Thoracic aorta (tissue), 2 donors: ENCODE data around the gene PDE8B. TPM values are rescaled to one million over a fixed set of nuclear protein-coding genes. Genes with fewer than 3 reads are reported as not detected.

Experiments
- ATAC-seq: fragments of 150-250 bp; one replicate; pipeline ENCODE4 v1.8.0; 2017; ENCODE audit warnings: low read depth; ENCODE audit not compliant: insufficient number of reproducible peaks, low FRiP score
- DNase-seq: peaks from one replicate; pipeline ENCODE4 v3.0.0-alpha.2; 2020; ENCODE audit warnings: low spot score
- H3K27ac ChIP-seq, 2 donors: fragments of 200-600 bp; sonication (generic); 1 replicate in 1 of 2; 2 replicates in 1 of 2; pipeline ENCODE4 v1.5.1; 2016; ENCODE audit warnings: mild to moderate bottlenecking in 2 of 2, moderate library complexity in 2 of 2
- H3K27me3 ChIP-seq: fragments of 200-600 bp; sonication (generic); replicated peaks from 2 replicates; pipeline ENCODE4 v1.6.0; 2016; ENCODE audit warnings: mild to moderate bottlenecking; ENCODE audit not compliant: insufficient read depth
- H3K36me3 ChIP-seq: fragments of 200-600 bp; sonication (generic); one replicate; pipeline ENCODE4 v1.5.1; 2016
- H3K4me1 ChIP-seq, 2 donors: fragments of 200-600 bp; sonication (generic); 1 replicate in 1 of 2; 2 replicates in 1 of 2; pipeline versions ENCODE4 v1.5.1 to v1.6.0; 2016; ENCODE audit warnings: low read depth in 2 of 2, mild to moderate bottlenecking in 1 of 2; ENCODE audit not compliant: control insufficient read depth in 1 of 2
- H3K4me3 ChIP-seq: fragments of 200-600 bp; sonication (generic); 2 replicates; pipeline ENCODE4 v1.5.1; 2016; ENCODE audit warnings: mild to moderate bottlenecking
- H3K9me3 ChIP-seq: fragments of 200-600 bp; sonication (generic); 2 replicates; pipeline ENCODE4 v1.5.1; 2016
- total RNA-seq, 2 donors: library from RNA; depleted of rRNA; stranded (reverse); fragments of >200 nt; gene quantifications; one replicate each; pipeline versions ENCODE4 v1.1.0 to v1.2.3, GENCODE V29; 2016
- TF ChIP-seq, protein P1 (sequence below): fragments of 200-600 bp; sonication (generic); IDR thresholded peaks from one replicate; pipeline ENCODE4 v1.5.1; 2019; ENCODE audit warnings: antibody characterized with exemption

PDE8B gene
- total RNA-seq, 2 donors from 2014 or later: 22.7 to 59.8 TPM

- H3K27ac ChIP-seq: no peak overlapping the region
- H3K36me3 ChIP-seq: no peaks in the 10 kb centered on the region
- TF ChIP-seq, protein P1, sequence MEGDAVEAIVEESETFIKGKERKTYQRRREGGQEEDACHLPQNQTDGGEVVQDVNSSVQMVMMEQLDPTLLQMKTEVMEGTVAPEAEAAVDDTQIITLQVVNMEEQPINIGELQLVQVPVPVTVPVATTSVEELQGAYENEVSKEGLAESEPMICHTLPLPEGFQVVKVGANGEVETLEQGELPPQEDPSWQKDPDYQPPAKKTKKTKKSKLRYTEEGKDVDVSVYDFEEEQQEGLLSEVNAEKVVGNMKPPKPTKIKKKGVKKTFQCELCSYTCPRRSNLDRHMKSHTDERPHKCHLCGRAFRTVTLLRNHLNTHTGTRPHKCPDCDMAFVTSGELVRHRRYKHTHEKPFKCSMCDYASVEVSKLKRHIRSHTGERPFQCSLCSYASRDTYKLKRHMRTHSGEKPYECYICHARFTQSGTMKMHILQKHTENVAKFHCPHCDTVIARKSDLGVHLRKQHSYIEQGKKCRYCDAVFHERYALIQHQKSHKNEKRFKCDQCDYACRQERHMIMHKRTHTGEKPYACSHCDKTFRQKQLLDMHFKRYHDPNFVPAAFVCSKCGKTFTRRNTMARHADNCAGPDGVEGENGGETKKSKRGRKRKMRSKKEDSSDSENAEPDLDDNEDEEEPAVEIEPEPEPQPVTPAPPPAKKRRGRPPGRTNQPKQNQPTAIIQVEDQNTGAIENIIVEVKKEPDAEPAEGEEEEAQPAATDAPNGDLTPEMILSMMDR: no peak
- no peak for DNase-seq
- H3K9me3 ChIP-seq: no peaks in the 10 kb centered on the region
- peaks cover 20 to 57% of the 10 kb centered on the region in 2 donors for H3K4me1 ChIP-seq
- ATAC-seq: no peak
- H3K27me3 ChIP-seq: no peaks in the 10 kb centered on the region
- H3K4me3 ChIP-seq: no peak overlapping the region
Observed at GRCh38 chr5:77360381-77360780, 149.9 kb downstream of the PDE8B start.

DNA sequence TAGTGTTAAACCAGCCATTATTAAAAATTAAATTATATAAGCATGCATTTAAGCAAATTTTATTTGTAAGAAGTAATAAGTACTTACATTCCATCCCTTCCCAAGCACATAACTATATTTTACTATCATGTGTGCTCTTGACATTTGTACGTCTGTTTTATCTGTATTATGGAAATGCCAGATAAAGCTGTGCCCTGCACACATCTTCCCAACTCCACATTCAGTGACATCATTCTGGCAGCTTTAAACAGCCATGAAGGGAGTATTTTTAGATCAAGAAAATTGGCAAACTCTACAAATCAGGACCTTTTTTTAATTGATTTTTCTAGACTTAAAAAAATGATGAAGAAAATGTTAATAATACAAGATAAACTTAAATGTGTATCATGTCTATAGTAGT lies 150.5 kb downstream of the PDE8B start:
- H3K4me1 ChIP-seq: peaks cover 19 to 51% of the 10 kb centered on the region in 2 donors
- H3K9me3 ChIP-seq: no peaks in the 10 kb centered on the region
- ATAC-seq (no peak), DNase-seq (no peak)
- no peaks in the 10 kb centered on the region for H3K36me3 ChIP-seq
- no peak overlapping the region for H3K4me3 ChIP-seq
- H3K27ac ChIP-seq: no peak overlapping the region
- no peaks in the 10 kb centered on the region for H3K27me3 ChIP-seq
- TF ChIP-seq, protein P1: no peak

DNA sequence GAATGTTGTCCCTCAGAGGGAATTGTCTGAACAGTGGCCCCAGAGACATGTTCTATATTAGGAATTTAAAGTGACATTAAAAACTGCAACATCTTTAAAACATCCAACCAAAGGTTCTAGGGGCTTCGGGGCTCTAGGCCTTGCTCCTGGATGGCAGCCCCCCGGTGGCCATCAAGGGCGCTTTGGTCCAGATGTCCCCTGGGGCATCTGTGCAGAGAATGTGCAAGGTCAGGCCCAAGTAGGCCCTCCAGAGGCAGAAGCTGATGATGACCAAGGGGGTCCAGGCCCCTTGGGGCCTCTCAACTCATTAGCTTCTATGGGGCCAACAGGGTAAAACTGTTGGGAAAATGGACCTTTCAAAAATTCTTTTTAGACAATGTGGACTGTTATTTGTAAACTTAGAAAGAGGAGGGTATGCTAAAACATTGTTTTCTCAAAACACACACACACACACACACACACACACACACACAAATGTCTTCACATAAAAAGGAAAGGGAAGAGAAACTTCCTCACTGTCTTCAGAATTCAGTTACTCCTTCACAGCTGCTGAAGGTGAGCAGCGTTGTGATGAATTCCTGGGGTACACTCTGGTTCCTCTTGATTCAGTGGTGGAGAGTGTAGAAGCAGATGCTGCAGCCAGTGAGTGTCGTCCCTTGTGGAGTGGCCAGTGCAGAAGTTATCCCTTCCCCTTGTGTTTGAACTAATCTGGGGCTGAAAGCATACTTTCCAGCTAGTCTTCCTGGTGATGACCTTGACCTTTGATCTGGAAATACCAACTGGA lies 156.4 kb downstream of the PDE8B start:
- DNase-seq: no peak
- H3K4me1 ChIP-seq: peaks cover 16 to 40% of the 10 kb centered on the region in 2 donors
- no peaks in the 10 kb centered on the region for H3K36me3 ChIP-seq
- TF ChIP-seq, protein P1: no peak
- no peaks in the 10 kb centered on the region for H3K27me3 ChIP-seq
- H3K9me3 ChIP-seq: no peaks in the 10 kb centered on the region
- no peak overlapping the region for H3K4me3 ChIP-seq
- ATAC-seq: no peak
- H3K27ac ChIP-seq: peak overlapping the region; percentile 59 to 76

- DNase-seq: peak; percentile 66
- Histone ChIP-seq H3K9me3 (no peaks in the 10 kb centered on the region), H3K4me1 (peaks cover 16 to 40% of the 10 kb centered on the region in 2 donors), H3K27ac (peak overlapping the region; percentile 59 to 76), H3K27me3 (no peaks in the 10 kb centered on the region), H3K36me3 (no peaks in the 10 kb centered on the region), H3K4me3 (no peak overlapping the region)
- ATAC-seq: peak; percentile 58
- TF ChIP-seq, protein P1: no peak
Observed at GRCh38 chr5:77367741-77368140, 157.3 kb downstream of the PDE8B start.

GRCh38 chr5:77368367-77368766 lies 157.9 kb downstream of the PDE8B start:
- H3K4me3 ChIP-seq: no peak overlapping the region
- H3K27me3 ChIP-seq: no peaks in the 10 kb centered on the region
- H3K27ac ChIP-seq: peak overlapping the region; percentile 59 to 76
- TF ChIP-seq, protein P1: no peak
- H3K36me3 ChIP-seq: no peaks in the 10 kb centered on the region
- ATAC-seq (no peak), DNase-seq (no peak)
- peaks cover 16 to 40% of the 10 kb centered on the region in 2 donors for H3K4me1 ChIP-seq
- no peaks in the 10 kb centered on the region for H3K9me3 ChIP-seq
